Body of pancreas (tissue), 4 donors: Measurements from ENCODE around the gene DEFB113. TPM values are rescaled to one million over a fixed set of nuclear protein-coding genes. Genes with fewer than 3 reads are reported as not detected.

Experiments
- ATAC-seq: fragments of 150-250 bp; one replicate; pipeline ENCODE4 v1.9.1; 2016
- DNase-seq, 4 donors: peaks; one replicate each; pipeline ENCODE4 v3.0.0-alpha.2; 2019
- H3K27ac ChIP-seq, 4 donors: fragments of 200-600 bp; sonication (generic); 1 replicate in 3 of 4; 2 replicates in 1 of 4; pipeline versions ENCODE4 v1.5.1 to v1.6.1; 2016 to 2019; ENCODE audit warnings: mild to moderate bottlenecking in 1 of 4, mixed read lengths in 1 of 4, moderate library complexity in 1 of 4
- H3K27me3 ChIP-seq, 2 donors: fragments of 200-600 bp; sonication (generic); one replicate each; pipeline ENCODE4 v1.6.0; 2016; ENCODE audit warnings: mild to moderate bottlenecking in 1 of 2
- H3K36me3 ChIP-seq, 2 donors: fragments of 200-600 bp; sonication (generic); replicated peaks in 1 of 2; 2 replicates each; pipeline ENCODE4 v1.5.1; 2016; ENCODE audit warnings: low read depth in 2 of 2; ENCODE audit not compliant: insufficient read depth in 1 of 2
- H3K4me1 ChIP-seq: fragments of 200-600 bp; sonication (generic); one replicate; pipeline ENCODE4 v1.6.0; 2016
- H3K4me3 ChIP-seq, 2 donors: fragments of 200-600 bp; sonication (generic); 1 replicate in 1 of 2; 2 replicates in 1 of 2; pipeline ENCODE4 v1.5.1; 2016 to 2019
- H3K9me3 ChIP-seq, 3 donors: fragments of 200-600 bp; sonication (generic); 1 replicate in 2 of 3; 2 replicates in 1 of 3; pipeline ENCODE4 v1.5.1; 2016
- POLR2A ChIP-seq, 3 donors: fragments of 450-650 bp; IDR thresholded peaks; one replicate each; pipeline ENCODE4 v1.6.1; 2016; ENCODE audit warnings: antibody characterized with exemption in 3 of 3, mild to moderate bottlenecking in 2 of 3
- WGBS, 2 donors: methylation state at CpG; one replicate each; pipeline ENCODE4 v1.1.5; 2017; 5-methylcytosine and 5-hydroxymethylcytosine counted together
- intact Hi-C: fragments of 100-400 bp; cut with DNase I; formaldehyde crosslinking; loops from one replicate; pipeline ENCODE4 v1.15.1; 2023
- total RNA-seq, 2 donors: library from RNA; depleted of rRNA; stranded (reverse); fragments of >200 nt; gene quantifications; one replicate each; pipeline ENCODE4 v1.1.0, GENCODE V29; 2016
- TF ChIP-seq, protein P1 (sequence below), 7 experiments: fragments of 450-650 bp in 4 of 7; fragments of 200-600 bp in 3 of 7; sonication (generic) in 3 of 7; IDR thresholded peaks; one replicate each; pipeline ENCODE4 v1.5.1; 2016 to 2019; ENCODE audit warnings: antibody characterized with exemption in 7 of 7

The DEFB113 gene
- total RNA-seq, 2 donors from 2014 or later: not detected

DNA sequence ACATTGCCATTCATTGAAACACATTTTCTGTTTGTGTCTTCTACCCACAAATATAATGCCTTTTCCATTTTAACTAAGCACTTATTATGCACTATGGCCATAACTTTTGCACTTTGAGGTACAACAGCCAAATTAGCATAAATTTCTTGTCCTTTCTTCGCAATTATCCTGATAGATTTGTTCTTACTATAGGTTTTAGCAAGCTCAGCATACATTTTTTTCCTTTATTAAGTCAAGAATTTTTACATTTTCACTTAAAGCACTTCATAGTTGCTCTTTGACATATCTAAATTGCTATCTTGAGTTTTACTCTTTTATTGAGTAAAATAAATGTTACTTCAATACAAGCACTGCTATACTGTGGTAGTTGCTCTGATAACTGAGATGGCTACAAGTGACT, 11.2 kb downstream of the DEFB113 start:
- WGBS, 2 donors: 59 to 63% methylated on average over 1 of the region's 1 CpG
- no peaks in the 10 kb centered on the region for H3K36me3 ChIP-seq
- H3K27ac ChIP-seq: no peak overlapping the region
- H3K9me3 ChIP-seq: no peaks in the 10 kb centered on the region
- H3K4me3 ChIP-seq: no peak overlapping the region
- H3K27me3 ChIP-seq: no peaks in the 10 kb centered on the region
- no peaks in the 10 kb centered on the region for H3K4me1 ChIP-seq
- ATAC-seq (no peak), DNase-seq (no peak)
- intact Hi-C loops: no loop called here
- no peak for TF ChIP-seq POLR2A (IDR thresholded peaks at IDR 0.05)
- TF ChIP-seq, protein P1, sequence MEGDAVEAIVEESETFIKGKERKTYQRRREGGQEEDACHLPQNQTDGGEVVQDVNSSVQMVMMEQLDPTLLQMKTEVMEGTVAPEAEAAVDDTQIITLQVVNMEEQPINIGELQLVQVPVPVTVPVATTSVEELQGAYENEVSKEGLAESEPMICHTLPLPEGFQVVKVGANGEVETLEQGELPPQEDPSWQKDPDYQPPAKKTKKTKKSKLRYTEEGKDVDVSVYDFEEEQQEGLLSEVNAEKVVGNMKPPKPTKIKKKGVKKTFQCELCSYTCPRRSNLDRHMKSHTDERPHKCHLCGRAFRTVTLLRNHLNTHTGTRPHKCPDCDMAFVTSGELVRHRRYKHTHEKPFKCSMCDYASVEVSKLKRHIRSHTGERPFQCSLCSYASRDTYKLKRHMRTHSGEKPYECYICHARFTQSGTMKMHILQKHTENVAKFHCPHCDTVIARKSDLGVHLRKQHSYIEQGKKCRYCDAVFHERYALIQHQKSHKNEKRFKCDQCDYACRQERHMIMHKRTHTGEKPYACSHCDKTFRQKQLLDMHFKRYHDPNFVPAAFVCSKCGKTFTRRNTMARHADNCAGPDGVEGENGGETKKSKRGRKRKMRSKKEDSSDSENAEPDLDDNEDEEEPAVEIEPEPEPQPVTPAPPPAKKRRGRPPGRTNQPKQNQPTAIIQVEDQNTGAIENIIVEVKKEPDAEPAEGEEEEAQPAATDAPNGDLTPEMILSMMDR (IDR thresholded peaks at IDR 0.05): no peak

DNA sequence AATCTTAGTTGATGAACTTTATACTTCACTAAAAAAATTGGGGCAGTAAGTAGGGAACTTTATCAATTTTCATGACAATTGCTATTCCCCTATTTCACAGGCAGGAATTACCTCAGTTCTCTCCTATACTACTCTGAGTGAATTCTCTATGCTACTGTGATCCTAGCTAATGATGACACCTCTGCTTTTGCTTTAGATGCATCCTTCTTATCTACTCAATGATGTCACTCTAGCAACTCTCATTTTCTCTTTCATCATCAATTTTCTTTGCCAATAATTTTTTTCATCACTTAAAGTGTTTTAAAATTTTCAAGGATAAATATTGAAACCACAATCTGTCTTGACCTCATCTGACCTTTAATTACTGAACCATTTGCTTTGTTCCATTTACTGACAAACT, 13.6 kb downstream of the DEFB113 start:
- no peaks in the 10 kb centered on the region for H3K36me3 ChIP-seq
- no peak for ATAC-seq
- intact Hi-C loops: no loop called here

DNA sequence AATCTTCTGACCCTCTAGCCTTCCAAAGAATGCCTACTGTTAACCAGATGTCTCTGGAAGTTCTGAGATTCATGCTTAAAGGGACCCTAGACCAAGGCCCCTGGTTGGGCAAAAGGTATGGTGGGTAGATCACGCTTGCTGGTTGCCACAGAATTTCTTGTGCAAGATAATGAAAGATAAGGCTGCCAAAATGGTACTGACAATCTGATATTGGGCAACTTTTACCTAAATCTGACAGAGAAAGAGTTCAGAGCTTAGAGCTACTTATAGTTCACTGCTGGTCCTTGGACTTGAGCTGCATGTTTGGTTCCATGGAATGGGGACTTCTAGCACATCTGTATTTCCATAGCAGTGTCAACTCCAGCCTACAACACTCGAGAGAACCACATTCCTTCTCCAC, 17.5 kb downstream of the DEFB113 start:
- no peak overlapping the region for H3K27ac ChIP-seq
- H3K27me3 ChIP-seq: no peaks in the 10 kb centered on the region
- WGBS, 2 donors: 42 to 49% methylated on average over 2 of the region's 2 CpGs
- no peak for TF ChIP-seq POLR2A (IDR thresholded peaks at IDR 0.05)
- TF ChIP-seq, protein P1 (IDR thresholded peaks at IDR 0.05): no peak
- no peak for ATAC-seq
- H3K36me3 ChIP-seq: no peaks in the 10 kb centered on the region
- DNase-seq: no peak
- H3K9me3 ChIP-seq: no peaks in the 10 kb centered on the region
- no peaks in the 10 kb centered on the region for H3K4me1 ChIP-seq
- intact Hi-C loops: no loop called here
- no peak overlapping the region for H3K4me3 ChIP-seq

More for the DNA sequence above, 13.6 kb downstream of the DEFB113 start:
- Histone ChIP-seq H3K9me3 (no peaks in the 10 kb centered on the region), H3K4me3 (no peak overlapping the region), H3K4me1 (no peaks in the 10 kb centered on the region), H3K27me3 (no peaks in the 10 kb centered on the region), H3K27ac (no peak overlapping the region)
- DNase-seq: no peak
- TF ChIP-seq, protein P1 (IDR thresholded peaks at IDR 0.05): no peak
- no peak for TF ChIP-seq POLR2A (IDR thresholded peaks at IDR 0.05)

DNA sequence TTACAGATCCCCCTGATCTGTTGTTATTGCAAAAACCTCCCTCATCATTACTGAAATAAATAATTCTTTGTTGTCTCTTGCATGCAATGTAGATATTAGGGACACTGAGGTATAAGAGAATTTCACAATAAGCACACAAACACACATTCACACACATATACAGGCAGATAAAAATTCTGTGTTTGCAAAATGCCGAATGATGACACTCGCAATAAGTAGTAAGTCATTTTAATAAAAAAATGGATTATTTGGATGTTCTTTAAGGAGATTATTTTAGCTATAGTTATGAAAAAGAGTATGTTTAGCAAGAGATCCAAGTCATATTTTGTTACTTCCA, 19.0 kb downstream of the DEFB113 start:
- TF ChIP-seq, protein P1 (IDR thresholded peaks at IDR 0.05): no peak
- TF ChIP-seq POLR2A (IDR thresholded peaks at IDR 0.05): no peak
- ATAC-seq (no peak), DNase-seq (no peak)
- H3K27me3 ChIP-seq: no peaks in the 10 kb centered on the region
- H3K9me3 ChIP-seq: no peaks in the 10 kb centered on the region
- H3K27ac ChIP-seq: no peak overlapping the region
- H3K4me1 ChIP-seq: no peaks in the 10 kb centered on the region
- H3K4me3 ChIP-seq: no peak overlapping the region
- no peaks in the 10 kb centered on the region for H3K36me3 ChIP-seq
- 93 to 94% methylated on average over 2 of the region's 2 CpGs for WGBS, 2 donors
- intact Hi-C loops: no loop called here

DNA sequence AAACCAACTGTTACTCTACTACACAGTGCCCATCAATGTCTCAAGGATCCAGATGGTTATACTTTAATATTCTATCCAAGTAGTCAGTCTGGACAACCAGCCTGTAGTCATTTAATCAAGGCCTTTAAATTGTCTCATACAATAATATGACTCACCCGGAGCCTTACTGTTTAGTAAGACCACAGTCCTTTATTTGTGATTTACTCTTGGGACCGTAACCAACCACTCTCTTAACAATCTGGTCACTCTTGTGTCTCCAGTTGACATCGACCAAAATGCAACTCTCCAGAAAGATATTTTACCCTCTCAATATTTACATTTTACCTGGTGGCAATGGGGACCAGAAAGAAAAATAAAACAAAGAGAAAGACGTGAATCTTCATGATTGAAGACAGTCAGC, 20.4 kb downstream of the DEFB113 start:
- intact Hi-C loops: no loop called here
- DNase-seq (no peak), ATAC-seq (no peak)
- WGBS, 2 donors: 72 to 76% methylated on average over 4 of the region's 4 CpGs
- no peaks in the 10 kb centered on the region for H3K36me3 ChIP-seq
- H3K4me3 ChIP-seq: no peak overlapping the region
- H3K27ac ChIP-seq: no peak overlapping the region
- no peaks in the 10 kb centered on the region for H3K4me1 ChIP-seq
- no peak for TF ChIP-seq POLR2A (IDR thresholded peaks at IDR 0.05)
- TF ChIP-seq, protein P1 (IDR thresholded peaks at IDR 0.05): no peak
- no peaks in the 10 kb centered on the region for H3K9me3 ChIP-seq
- H3K27me3 ChIP-seq: no peaks in the 10 kb centered on the region
